Testis (tissue), 2 donors: ENCODE measurements around the gene EFEMP2.

Source experiments
- POLR2A ChIP-seq: fragments of 450-650 bp; IDR thresholded peaks from one replicate; pipeline ENCODE4 v1.6.1; 2017; ENCODE audit warnings: antibody characterized with exemption, mild to moderate bottlenecking, moderate library complexity
- TF ChIP-seq, protein P1 (sequence below), 3 experiments: fragments of 450-650 bp in 2 of 3; fragments of 200-600 bp in 1 of 3; sonication (generic) in 1 of 3; IDR thresholded peaks; one replicate each; pipeline ENCODE4 v1.5.1; 2016 to 2019; ENCODE audit warnings: antibody characterized with exemption in 3 of 3, mild to moderate bottlenecking in 2 of 3, moderate library complexity in 1 of 3

DNA sequence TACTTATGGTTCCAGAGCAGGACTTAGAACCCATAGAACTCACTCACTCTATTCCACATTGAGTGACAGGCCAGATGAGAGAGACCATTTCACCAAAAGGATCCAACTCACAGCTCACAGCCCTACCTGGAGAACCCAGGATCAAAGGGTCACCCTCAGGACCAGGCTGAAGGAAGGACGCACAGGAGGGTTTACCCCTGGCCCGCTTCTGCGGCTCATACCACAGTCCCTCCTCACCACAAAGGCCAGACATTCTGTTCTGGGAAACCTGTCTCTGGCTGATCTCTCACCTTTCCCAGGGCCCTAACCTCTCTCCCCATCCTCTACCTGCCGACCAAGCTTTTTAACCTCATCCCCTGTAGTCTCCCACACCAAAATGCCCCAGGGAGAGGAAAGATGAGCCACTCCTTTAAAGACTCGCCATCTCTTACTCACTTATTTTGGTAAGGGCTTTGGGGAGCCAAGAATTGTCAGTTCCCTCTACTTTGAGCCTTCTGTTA lies 22.9 kb upstream of the EFEMP2 start:
- no peak for TF ChIP-seq POLR2A
- TF ChIP-seq, protein P1, sequence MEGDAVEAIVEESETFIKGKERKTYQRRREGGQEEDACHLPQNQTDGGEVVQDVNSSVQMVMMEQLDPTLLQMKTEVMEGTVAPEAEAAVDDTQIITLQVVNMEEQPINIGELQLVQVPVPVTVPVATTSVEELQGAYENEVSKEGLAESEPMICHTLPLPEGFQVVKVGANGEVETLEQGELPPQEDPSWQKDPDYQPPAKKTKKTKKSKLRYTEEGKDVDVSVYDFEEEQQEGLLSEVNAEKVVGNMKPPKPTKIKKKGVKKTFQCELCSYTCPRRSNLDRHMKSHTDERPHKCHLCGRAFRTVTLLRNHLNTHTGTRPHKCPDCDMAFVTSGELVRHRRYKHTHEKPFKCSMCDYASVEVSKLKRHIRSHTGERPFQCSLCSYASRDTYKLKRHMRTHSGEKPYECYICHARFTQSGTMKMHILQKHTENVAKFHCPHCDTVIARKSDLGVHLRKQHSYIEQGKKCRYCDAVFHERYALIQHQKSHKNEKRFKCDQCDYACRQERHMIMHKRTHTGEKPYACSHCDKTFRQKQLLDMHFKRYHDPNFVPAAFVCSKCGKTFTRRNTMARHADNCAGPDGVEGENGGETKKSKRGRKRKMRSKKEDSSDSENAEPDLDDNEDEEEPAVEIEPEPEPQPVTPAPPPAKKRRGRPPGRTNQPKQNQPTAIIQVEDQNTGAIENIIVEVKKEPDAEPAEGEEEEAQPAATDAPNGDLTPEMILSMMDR (IDR thresholded peaks at IDR 0.05), result no peak
